ENCODE results near the gene LPAR1. TPM values are rescaled to one million over a fixed set of nuclear protein-coding genes. Genes with fewer than 3 reads are reported as not detected.

LPAR1 gene
- total RNA-seq, 5 donors from 2014 or later (not counting 1 experiment from before 2014, with no cell fraction given): 0.26 to 0.47 (median 0.41) TPM; not detected in 2

- whole genome bisulfite sequencing (ENCODE audit: insufficient coverage): 81% methylated on average over 2 of the region's 9 CpGs
Measured at GRCh38 chr9:111034898-111035539, 3.3 kb downstream of the LPAR1 start.

GRCh38 chr9:111034170-111034897 is 3.9 kb downstream of the LPAR1 start:
- no peaks in the 10 kb centered on the region for H3K36me3 ChIP-seq (ENCODE audit: control insufficient read depth in 2 of 2, extremely low read depth in 1 of 2, insufficient read depth in 1 of 2, low read length in 1 of 2)
- CTCF ChIA-PET: no interaction called here
- POLR2A ChIA-PET: no interaction called here
- H3K36me3 Mint-ChIP-seq: no peaks in the 10 kb centered on the region
- no peak for ATAC-seq (replicated peaks in 1 of 4)
- H3K27ac Mint-ChIP-seq: no peak overlapping the region
- no peak overlapping the region for H3K4me3 ChIP-seq (ENCODE audit: control insufficient read depth in 1 of 2, extremely low read depth in 1 of 2, low read length in 1 of 2)
- H3K4me1 ChIP-seq (ENCODE audit: control insufficient read depth in 1 of 2, extremely low read depth in 1 of 2, insufficient read depth in 2 of 2, low read length in 2 of 2): peaks cover 0 to 3% of the 10 kb centered on the region in 2 experiments
- DNase-seq: no peak
- no peak overlapping the region for H3K27ac ChIP-seq (ENCODE audit: low read length)
- H3K27me3 ChIP-seq (replicated peaks in 1 of 2; ENCODE audit: control insufficient read depth in 2 of 2, extremely low read depth in 1 of 2, insufficient read depth in 2 of 2, low read length in 1 of 2): peaks cover 8 to 20% of the 10 kb centered on the region in 2 experiments
- no peak overlapping the region for H3K4me3 Mint-ChIP-seq
- H3K9me3 Mint-ChIP-seq: peaks cover 0 to 2% (median 0%) of the 10 kb centered on the region in 3 donors
- H3K9me3 ChIP-seq: no peaks in the 10 kb centered on the region
- WGBS (ENCODE audit: insufficient coverage): 56% methylated on average over 4 of the region's 6 CpGs
- peaks cover 41 to 47% of the 10 kb centered on the region in 2 donors for H3K27me3 Mint-ChIP-seq
- H3K4me1 Mint-ChIP-seq: peaks cover 9 to 12% (median 12%) of the 10 kb centered on the region in 3 donors

More at GRCh38 chr9:111034898-111035539, 3.3 kb downstream of the LPAR1 start:
- H3K4me3 ChIP-seq (ENCODE audit: control insufficient read depth in 1 of 2, extremely low read depth in 1 of 2, low read length in 1 of 2): no peak overlapping the region
- no peaks in the 10 kb centered on the region for H3K36me3 Mint-ChIP-seq
- POLR2A ChIA-PET: no interaction called here
- H3K9me3 Mint-ChIP-seq: no peaks in the 10 kb centered on the region
- H3K36me3 ChIP-seq (ENCODE audit: control insufficient read depth in 2 of 2, extremely low read depth in 1 of 2, insufficient read depth in 1 of 2, low read length in 1 of 2): no peaks in the 10 kb centered on the region
- peaks cover 44 to 48% of the 10 kb centered on the region in 2 donors for H3K27me3 Mint-ChIP-seq
- H3K27ac ChIP-seq (ENCODE audit: low read length): no peak overlapping the region
- H3K27ac Mint-ChIP-seq: no peak overlapping the region
- no peak for ATAC-seq (replicated peaks in 1 of 4)
- no peak overlapping the region for H3K4me3 Mint-ChIP-seq
- H3K4me1 ChIP-seq (ENCODE audit: control insufficient read depth in 1 of 2, extremely low read depth in 1 of 2, insufficient read depth in 2 of 2, low read length in 2 of 2): peaks cover 0 to 3% of the 10 kb centered on the region in 2 experiments
- H3K4me1 Mint-ChIP-seq: peaks cover 9 to 13% (median 12%) of the 10 kb centered on the region in 3 donors
- H3K9me3 ChIP-seq: no peaks in the 10 kb centered on the region
- DNase-seq: no peak
- CTCF ChIA-PET: no interaction called here
- H3K27me3 ChIP-seq (replicated peaks in 1 of 2; ENCODE audit: control insufficient read depth in 2 of 2, extremely low read depth in 1 of 2, insufficient read depth in 2 of 2, low read length in 1 of 2): peaks cover 8 to 23% of the 10 kb centered on the region in 2 experiments

GRCh38 chr9:111030492-111030891 is 7.8 kb downstream of the LPAR1 start:
- POLR2A ChIA-PET: no interaction called here

GRCh38 chr9:111029260-111029659 is 9.0 kb downstream of the LPAR1 start:
- Mint-ChIP-seq H3K4me3 (no peak overlapping the region), H3K27ac (no peak overlapping the region), H3K27me3 (peaks cover 4 to 11% of the 10 kb centered on the region in 2 donors), H3K36me3 (no peaks in the 10 kb centered on the region), H3K9me3 (peaks cover 0 to 6% (median 5%) of the 10 kb centered on the region in 3 donors), H3K4me1 (no peaks in the 10 kb centered on the region)
- WGBS (ENCODE audit: insufficient coverage): 37% methylated on average over 3 of the region's 4 CpGs
- ChIA-PET POLR2A (interaction anchor here in 1 of 2 donors (1.0 kb wide), 1 partner anchor 18 kb away, joined by 3 read pairs; no protein-coding TSS in a partner anchor), CTCF (interaction anchor here in 1 of 2 donors (0.7 kb wide), 1 partner anchor 1722 kb away, joined by 3 read pairs; no protein-coding TSS in a partner anchor)
- DNase-seq (no peak), ATAC-seq (replicated peaks in 1 of 4) (no peak)
- Histone ChIP-seq H3K36me3 (ENCODE audit: control insufficient read depth in 2 of 2, extremely low read depth in 1 of 2, insufficient read depth in 1 of 2, low read length in 1 of 2) (no peaks in the 10 kb centered on the region), H3K4me1 (ENCODE audit: control insufficient read depth in 1 of 2, extremely low read depth in 1 of 2, insufficient read depth in 2 of 2, low read length in 2 of 2) (no peaks in the 10 kb centered on the region), H3K9me3 (no peaks in the 10 kb centered on the region), H3K4me3 (ENCODE audit: control insufficient read depth in 1 of 2, extremely low read depth in 1 of 2, low read length in 1 of 2) (no peak overlapping the region), H3K27me3 (replicated peaks in 1 of 2; ENCODE audit: control insufficient read depth in 2 of 2, extremely low read depth in 1 of 2, insufficient read depth in 2 of 2, low read length in 1 of 2) (no peaks in the 10 kb centered on the region), H3K27ac (ENCODE audit: low read length) (no peak overlapping the region)

More at GRCh38 chr9:111030492-111030891, 7.8 kb downstream of the LPAR1 start:
- ATAC-seq (replicated peaks in 1 of 4): no peak
- H3K4me3 Mint-ChIP-seq: no peak overlapping the region
- Histone ChIP-seq H3K27ac (ENCODE audit: low read length) (no peak overlapping the region), H3K4me1 (ENCODE audit: control insufficient read depth in 1 of 2, extremely low read depth in 1 of 2, insufficient read depth in 2 of 2, low read length in 2 of 2) (no peaks in the 10 kb centered on the region), H3K27me3 (replicated peaks in 1 of 2; ENCODE audit: control insufficient read depth in 2 of 2, extremely low read depth in 1 of 2, insufficient read depth in 2 of 2, low read length in 1 of 2) (no peaks in the 10 kb centered on the region), H3K36me3 (ENCODE audit: control insufficient read depth in 2 of 2, extremely low read depth in 1 of 2, insufficient read depth in 1 of 2, low read length in 1 of 2) (no peaks in the 10 kb centered on the region), H3K9me3 (no peaks in the 10 kb centered on the region), H3K4me3 (ENCODE audit: control insufficient read depth in 1 of 2, extremely low read depth in 1 of 2, low read length in 1 of 2) (no peak overlapping the region)
- no peak overlapping the region for H3K27ac Mint-ChIP-seq
- H3K4me1 Mint-ChIP-seq: no peaks in the 10 kb centered on the region
- DNase-seq: no peak
- CTCF ChIA-PET: no interaction called here
- H3K27me3 Mint-ChIP-seq: peaks cover 14 to 21% of the 10 kb centered on the region in 2 donors
- no peaks in the 10 kb centered on the region for H3K36me3 Mint-ChIP-seq
- 72% methylated on average over 5 of the region's 5 CpGs for WGBS (ENCODE audit: insufficient coverage)
- H3K9me3 Mint-ChIP-seq: peaks cover 0 to 6% (median under 1%) of the 10 kb centered on the region in 3 donors

- Histone ChIP-seq H3K36me3 (ENCODE audit: control insufficient read depth in 2 of 2, extremely low read depth in 1 of 2, insufficient read depth in 1 of 2, low read length in 1 of 2) (no peaks in the 10 kb centered on the region), H3K27ac (ENCODE audit: low read length) (no peak overlapping the region), H3K4me3 (ENCODE audit: control insufficient read depth in 1 of 2, extremely low read depth in 1 of 2, low read length in 1 of 2) (no peak overlapping the region), H3K27me3 (replicated peaks in 1 of 2; ENCODE audit: control insufficient read depth in 2 of 2, extremely low read depth in 1 of 2, insufficient read depth in 2 of 2, low read length in 1 of 2) (no peaks in the 10 kb centered on the region), H3K9me3 (no peaks in the 10 kb centered on the region), H3K4me1 (ENCODE audit: control insufficient read depth in 1 of 2, extremely low read depth in 1 of 2, insufficient read depth in 2 of 2, low read length in 2 of 2) (no peaks in the 10 kb centered on the region)
- Mint-ChIP-seq H3K4me1 (no peaks in the 10 kb centered on the region), H3K36me3 (no peaks in the 10 kb centered on the region), H3K27me3 (peaks cover 4 to 11% of the 10 kb centered on the region in 2 donors), H3K9me3 (peaks cover 5 to 12% (median 9%) of the 10 kb centered on the region in 3 donors), H3K27ac (no peak overlapping the region), H3K4me3 (no peak overlapping the region)
- DNase-seq: no peak
- WGBS (ENCODE audit: insufficient coverage): no CpG with 5 or more reads among the region's 2 CpGs
- CTCF ChIA-PET: no interaction called here
- no peak for ATAC-seq (replicated peaks in 1 of 4)
- POLR2A ChIA-PET: no interaction called here
Measured at GRCh38 chr9:111027798-111028197, 10.5 kb downstream of the LPAR1 start.

- DNase-seq (no peak), ATAC-seq (replicated peaks in 1 of 4) (no peak)
- no peaks in the 10 kb centered on the region for H3K27me3 ChIP-seq (replicated peaks in 1 of 2; ENCODE audit: control insufficient read depth in 2 of 2, extremely low read depth in 1 of 2, insufficient read depth in 2 of 2, low read length in 1 of 2)
- no peaks in the 10 kb centered on the region for H3K9me3 ChIP-seq
- Mint-ChIP-seq H3K4me3 (no peak overlapping the region), H3K27me3 (no peaks in the 10 kb centered on the region), H3K27ac (no peak overlapping the region), H3K9me3 (peaks cover 5 to 9% (median 6%) of the 10 kb centered on the region in 3 donors), H3K4me1 (no peaks in the 10 kb centered on the region), H3K36me3 (no peaks in the 10 kb centered on the region)
- H3K4me3 ChIP-seq (ENCODE audit: control insufficient read depth in 1 of 2, extremely low read depth in 1 of 2, low read length in 1 of 2): no peak overlapping the region
- H3K27ac ChIP-seq (ENCODE audit: low read length): no peak overlapping the region
- H3K4me1 ChIP-seq (ENCODE audit: control insufficient read depth in 1 of 2, extremely low read depth in 1 of 2, insufficient read depth in 2 of 2, low read length in 2 of 2): no peaks in the 10 kb centered on the region
- ChIA-PET POLR2A (no interaction called here), CTCF (no interaction called here)
- H3K36me3 ChIP-seq (ENCODE audit: control insufficient read depth in 2 of 2, extremely low read depth in 1 of 2, insufficient read depth in 1 of 2, low read length in 1 of 2): no peaks in the 10 kb centered on the region
- WGBS (ENCODE audit: insufficient coverage): 17% methylated on average over 2 of the region's 3 CpGs
Measured at GRCh38 chr9:111023128-111023527, 15.1 kb downstream of the LPAR1 start.
